Activated T-helper 9 cell treated with anti-CD3 and anti-CD28 coated beads, Interleukin-2, amount 50 U/mL, for 16 hours (primary cell): ENCODE data around the gene ZNHIT2.

Experiments
- DNase-seq: peaks from one replicate; pipeline ENCODE4 v3.0.0-alpha.2; 2020; ENCODE audit warnings: low read depth

Gene ZNHIT2

DNA sequence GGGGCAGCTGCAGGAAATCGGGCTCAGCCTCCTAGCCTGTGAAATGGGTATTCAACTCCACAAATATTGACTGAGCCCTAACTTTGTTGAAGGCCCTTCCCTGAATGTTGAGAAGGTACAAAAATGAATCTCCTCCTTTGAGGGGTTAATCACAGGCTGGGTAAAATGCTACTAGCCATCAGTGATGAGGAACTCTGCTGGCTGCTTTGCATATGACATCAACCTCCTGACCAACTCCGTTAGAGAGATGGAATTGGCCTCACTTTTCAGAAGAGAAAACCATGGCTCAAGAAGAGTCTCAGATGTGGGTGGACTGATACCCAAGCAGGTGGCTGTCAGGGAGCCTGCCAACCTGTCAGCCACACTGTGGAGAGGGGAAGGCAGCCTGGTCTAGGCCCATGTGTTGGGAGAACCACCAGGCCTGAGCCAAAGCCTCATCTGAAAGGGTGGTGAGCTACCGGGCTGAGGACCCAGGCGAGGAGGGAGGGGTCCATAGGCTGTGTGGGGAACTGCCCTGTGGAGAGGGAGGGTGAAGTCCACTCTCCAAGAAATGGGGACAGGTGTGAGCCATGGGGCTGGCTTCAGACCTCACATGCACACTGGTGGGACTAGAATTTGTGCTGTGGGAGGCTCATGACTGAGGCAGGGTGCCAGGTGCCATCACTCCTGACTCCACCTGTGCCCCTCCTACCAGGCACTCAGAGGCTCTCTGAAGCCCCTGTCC lies 45.4 kb downstream of the ZNHIT2 start:
- DNase-seq = no peak

DNA sequence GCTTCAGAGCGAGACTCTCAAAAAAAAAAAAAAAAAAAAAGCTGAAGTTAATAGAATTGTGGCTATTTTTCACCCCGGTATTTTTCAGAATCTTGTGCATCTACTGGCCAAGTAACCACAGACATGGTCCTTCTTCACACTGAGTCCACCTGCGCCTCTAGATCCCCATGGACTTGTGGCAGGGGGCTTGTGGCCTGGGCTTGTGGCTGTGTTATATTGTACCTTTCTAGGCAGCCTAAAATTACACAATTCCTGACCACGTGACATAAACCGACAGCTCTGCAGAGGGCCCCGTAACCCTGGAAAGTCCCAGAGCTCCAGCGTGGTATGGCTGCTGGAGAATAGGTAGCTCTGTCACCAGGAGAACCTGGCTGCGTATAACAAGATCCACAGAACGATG lies 48.3 kb downstream of the ZNHIT2 start:
- DNase-seq = no peak

DNA sequence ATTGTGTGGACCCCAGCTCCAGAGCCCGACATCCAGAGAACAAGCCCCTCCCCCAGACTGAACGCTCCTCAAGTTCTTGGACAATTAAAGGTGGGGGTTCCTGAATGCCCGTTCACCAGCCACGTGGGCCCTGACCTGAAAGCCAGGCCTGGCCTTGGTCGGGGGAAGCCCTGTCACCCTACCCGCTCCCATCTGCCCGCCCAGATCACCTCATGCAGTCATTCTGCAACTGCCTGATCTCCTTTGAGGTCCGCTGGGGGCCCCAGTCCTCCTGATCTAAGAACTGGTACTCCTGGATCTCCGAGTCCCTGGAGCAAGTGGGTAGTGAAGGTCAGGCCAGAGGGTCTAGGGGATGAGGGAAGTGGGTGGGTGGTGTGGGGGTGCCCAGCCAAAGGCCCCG lies 50.1 kb downstream of the ZNHIT2 start:
- no peak for DNase-seq

DNA sequence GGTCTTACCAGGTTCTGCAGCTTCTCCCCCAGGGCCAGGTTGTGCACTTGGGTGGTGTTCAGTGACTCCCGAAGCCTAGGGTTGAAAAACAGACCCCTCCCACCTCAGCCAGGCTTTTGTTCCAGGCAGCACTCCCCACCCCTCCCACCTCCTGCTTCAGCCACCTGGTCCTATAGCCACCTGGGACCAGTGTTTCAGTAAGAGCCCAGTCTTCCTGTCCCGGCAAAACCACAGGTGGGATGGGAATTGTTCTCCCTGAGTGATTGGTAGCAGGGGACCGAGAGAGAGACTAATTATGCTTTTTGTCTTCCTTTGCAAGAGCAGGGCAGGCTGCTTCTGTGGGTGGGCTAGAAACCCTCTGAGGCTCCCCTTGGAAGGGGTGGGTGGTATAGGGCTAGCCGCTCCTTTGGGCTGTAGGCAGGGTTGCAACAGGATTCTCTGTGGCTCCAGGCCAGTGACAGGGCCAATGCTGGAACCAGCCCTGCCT lies 50.7 kb downstream of the ZNHIT2 start:
- DNase-seq = no peak
